ENCODE results near the gene ALDH1B1.

The ALDH1B1 gene

DNA sequence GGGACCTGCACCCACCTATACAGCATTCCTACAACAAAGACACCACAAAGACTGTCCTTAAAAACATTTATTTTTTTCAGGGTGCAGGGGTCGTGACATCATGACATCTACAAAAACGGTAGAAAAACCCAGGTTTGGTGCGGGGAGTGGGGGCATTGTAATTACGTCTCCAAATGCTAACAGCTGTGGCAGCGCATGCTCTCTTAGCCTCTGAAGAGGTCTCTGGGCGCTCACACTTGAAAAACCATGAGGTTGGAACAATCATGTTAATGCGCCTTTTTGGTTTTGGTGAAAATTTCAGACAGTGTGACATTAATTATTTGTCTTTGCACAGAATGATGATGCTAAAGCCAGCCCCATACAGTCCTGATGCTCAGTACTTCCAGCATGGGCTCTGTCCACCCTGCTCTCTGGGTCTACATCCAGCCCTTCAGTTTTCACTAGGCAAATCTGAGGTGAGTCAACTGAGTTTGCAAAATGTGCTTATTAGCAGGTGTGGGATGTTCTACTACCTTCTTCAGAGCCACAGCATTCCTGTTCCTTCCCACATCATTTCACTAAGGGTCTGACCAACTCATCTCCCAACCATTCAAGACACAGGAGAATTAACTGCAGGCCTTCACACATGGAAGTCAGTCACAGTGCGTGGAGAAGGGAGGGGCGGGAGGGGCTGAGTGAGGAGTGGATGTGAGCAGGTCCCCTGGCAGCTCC lies 14.1 kb downstream of the ALDH1B1 start:
- TF ChIP-seq FOXK2 (IDR thresholded peaks at IDR 0.05) (no peak), ELF4 (IDR thresholded peaks at IDR 0.05) (no peak), NFRKB (IDR thresholded peaks at IDR 0.05) (no peak)
- POLR2A ChIA-PET, result no interaction called here
- no peak for DNase-seq (ENCODE audit: extremely low spot score)
- CTCF ChIA-PET, result interaction anchor here (0.7 kb wide), 1 partner anchor 36 kb away, joined by 3 read pairs; no protein-coding TSS in a partner anchor

DNA sequence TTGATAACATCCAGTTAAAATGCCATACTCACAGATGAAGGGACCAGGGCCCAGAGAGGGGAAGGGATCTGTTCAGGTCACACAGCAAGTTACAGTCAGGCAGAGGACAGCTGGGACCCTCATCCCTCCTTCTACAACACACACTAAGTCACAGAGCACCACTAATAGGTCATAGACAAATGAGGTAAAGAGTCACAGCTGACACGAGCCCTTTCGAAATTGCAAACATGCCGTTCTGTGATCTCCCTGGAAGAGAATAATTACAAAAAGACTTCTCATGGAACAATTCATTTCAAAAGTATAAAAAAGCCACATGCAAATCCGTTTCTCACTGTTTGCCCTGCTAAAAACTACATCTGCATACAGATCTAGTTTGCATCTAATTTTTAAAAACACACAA lies 16.2 kb downstream of the ALDH1B1 start:
- TF ChIP-seq SP1 (IDR thresholded peaks at IDR 0.05) (no peak), FOXM1 (IDR thresholded peaks at IDR 0.05; ENCODE audit: borderline replicate concordance) (no peak), CTBP1 (IDR thresholded peaks at IDR 0.05; ENCODE audit: borderline replicate concordance) (no peak), TARDBP (IDR thresholded peaks at IDR 0.05) (no peak), ZNF384 (IDR thresholded peaks at IDR 0.05) (no peak), LEF1 (IDR thresholded peaks at IDR 0.05; ENCODE audit: borderline replicate concordance) (no peak)
- TF ChIP-seq, protein P1, sequence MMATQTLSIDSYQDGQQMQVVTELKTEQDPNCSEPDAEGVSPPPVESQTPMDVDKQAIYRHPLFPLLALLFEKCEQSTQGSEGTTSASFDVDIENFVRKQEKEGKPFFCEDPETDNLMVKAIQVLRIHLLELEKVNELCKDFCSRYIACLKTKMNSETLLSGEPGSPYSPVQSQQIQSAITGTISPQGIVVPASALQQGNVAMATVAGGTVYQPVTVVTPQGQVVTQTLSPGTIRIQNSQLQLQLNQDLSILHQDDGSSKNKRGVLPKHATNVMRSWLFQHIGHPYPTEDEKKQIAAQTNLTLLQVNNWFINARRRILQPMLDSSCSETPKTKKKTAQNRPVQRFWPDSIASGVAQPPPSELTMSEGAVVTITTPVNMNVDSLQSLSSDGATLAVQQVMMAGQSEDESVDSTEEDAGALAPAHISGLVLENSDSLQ (IDR thresholded peaks at IDR 0.05), result no peak
- ChIA-PET POLR2A (no interaction called here), CTCF (no interaction called here)
- no peak for DNase-seq (ENCODE audit: extremely low spot score)

DNA sequence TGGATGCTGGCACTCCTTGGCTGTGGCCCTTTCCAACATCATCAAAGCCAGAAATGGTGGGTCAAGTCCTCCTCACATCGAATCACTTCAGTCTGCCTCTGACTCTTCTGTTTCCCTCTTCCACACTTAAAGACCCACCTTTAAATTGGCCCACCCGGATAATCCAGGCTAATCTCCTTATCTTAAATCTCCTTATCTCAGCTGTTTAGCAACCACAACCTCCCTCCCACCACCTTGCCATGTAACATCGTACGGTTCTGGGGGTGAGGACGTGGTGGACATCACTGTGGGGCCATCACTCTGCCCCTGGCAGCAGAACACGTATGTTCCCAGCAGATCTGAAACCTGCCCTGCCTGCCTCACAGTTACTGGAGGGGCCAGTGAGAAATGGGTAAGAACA lies 20.2 kb downstream of the ALDH1B1 start:
- ChIA-PET POLR2A (no interaction called here), CTCF (no interaction called here)
- no peak for DNase-seq (ENCODE audit: extremely low spot score)
- TF ChIP-seq ARNT (IDR thresholded peaks at IDR 0.05) (no peak), CTBP1 (IDR thresholded peaks at IDR 0.05; ENCODE audit: borderline replicate concordance) (no peak), SUZ12 (IDR thresholded peaks at IDR 0.05) (no peak), TARDBP (IDR thresholded peaks at IDR 0.05) (no peak), FOXA1 (IDR thresholded peaks at IDR 0.05) (no peak), SP1 (IDR thresholded peaks at IDR 0.05) (no peak)

DNA sequence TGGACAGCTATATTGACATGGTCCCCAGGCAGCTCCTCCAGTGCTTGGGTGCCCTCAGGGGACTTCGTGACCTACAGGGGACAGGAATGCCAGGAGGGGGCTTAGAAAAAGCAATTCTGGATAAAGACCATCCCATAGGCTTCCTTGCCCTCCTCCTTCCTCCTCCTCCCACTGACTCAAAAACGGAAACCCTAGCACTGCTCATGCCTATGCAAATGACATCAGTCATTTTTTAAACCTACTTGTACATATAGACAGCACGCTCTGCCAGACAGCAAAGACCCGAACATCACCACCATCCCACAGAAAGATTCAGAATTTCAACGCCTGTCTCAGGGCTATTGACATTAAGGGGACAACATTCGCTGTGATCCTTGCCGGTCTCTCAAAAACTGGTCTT lies 20.8 kb downstream of the ALDH1B1 start:
- no peak for TF ChIP-seq SUZ12 (IDR thresholded peaks at IDR 0.05)
- TF ChIP-seq, protein P1 (IDR thresholded peaks at IDR 0.05), result no peak
- no peak for TF ChIP-seq BHLHE40 (IDR thresholded peaks at IDR 0.05; ENCODE audit: borderline replicate concordance)
- no peak for TF ChIP-seq L3MBTL2 (conservative IDR thresholded peaks at IDR 0.05)
- no peak for TF ChIP-seq SP1 (IDR thresholded peaks at IDR 0.05)
- no peak for TF ChIP-seq FOXM1 (IDR thresholded peaks at IDR 0.05; ENCODE audit: borderline replicate concordance)
- no peak for TF ChIP-seq TARDBP (IDR thresholded peaks at IDR 0.05)
- no peak for TF ChIP-seq ELF4 (IDR thresholded peaks at IDR 0.05)
- TF ChIP-seq NFRKB (IDR thresholded peaks at IDR 0.05), result no peak
- no peak for TF ChIP-seq FOXA1 (IDR thresholded peaks at IDR 0.05)
- no peak for TF ChIP-seq HDGF (IDR thresholded peaks at IDR 0.05; ENCODE audit: borderline replicate concordance)
- no peak for TF ChIP-seq FOXK2 (IDR thresholded peaks at IDR 0.05)
- TF ChIP-seq CTBP1 (IDR thresholded peaks at IDR 0.05; ENCODE audit: borderline replicate concordance), result no peak
- no peak for TF ChIP-seq LEF1 (IDR thresholded peaks at IDR 0.05; ENCODE audit: borderline replicate concordance)
- no peak for TF ChIP-seq ARNT (IDR thresholded peaks at IDR 0.05)
- no peak for TF ChIP-seq ZNF384 (IDR thresholded peaks at IDR 0.05)
- CTCF ChIA-PET, result no interaction called here
- no peak for DNase-seq (ENCODE audit: extremely low spot score)
- POLR2A ChIA-PET, result no interaction called here

DNA sequence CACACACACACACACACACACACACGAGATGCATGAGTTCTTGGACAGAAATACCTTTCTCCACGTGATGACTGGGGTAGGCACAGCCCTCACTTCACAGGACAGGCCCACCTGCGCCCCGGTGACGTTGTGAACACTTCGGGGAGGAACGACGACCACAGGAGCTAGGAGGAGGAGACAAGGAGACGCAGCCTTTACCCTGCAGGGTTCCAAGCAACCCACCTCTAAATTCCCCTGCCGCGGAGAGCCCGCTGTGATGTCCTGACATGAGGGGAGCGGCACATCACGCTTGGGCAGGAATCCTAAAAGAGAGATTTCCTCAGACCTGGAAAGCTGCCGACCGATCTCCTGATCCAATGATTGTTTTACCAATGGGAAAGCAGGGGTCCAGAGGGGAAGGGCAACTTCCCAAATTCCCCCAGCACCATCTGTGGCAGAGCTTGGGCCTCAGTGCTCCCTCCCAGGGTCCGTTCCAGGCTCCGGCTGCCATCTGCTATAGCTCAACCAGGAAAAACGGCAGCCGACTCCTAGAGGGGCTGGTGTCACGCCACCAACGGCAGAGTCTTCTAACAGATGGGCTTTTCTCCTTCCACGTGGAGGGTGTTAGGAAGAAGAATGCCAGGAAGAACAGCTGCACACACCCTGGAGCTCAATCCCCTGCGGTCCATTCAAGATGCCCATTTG lies 21.7 kb downstream of the ALDH1B1 start:
- POLR2A ChIA-PET, result no interaction called here
- no peak for TF ChIP-seq FOXA1 (IDR thresholded peaks at IDR 0.05)
- CTCF ChIA-PET, result interaction anchor here (0.6 kb wide), 1 partner anchor 33 kb away, joined by 3 read pairs; no protein-coding TSS in a partner anchor
- DNase-seq (ENCODE audit: extremely low spot score), result no peak

DNA sequence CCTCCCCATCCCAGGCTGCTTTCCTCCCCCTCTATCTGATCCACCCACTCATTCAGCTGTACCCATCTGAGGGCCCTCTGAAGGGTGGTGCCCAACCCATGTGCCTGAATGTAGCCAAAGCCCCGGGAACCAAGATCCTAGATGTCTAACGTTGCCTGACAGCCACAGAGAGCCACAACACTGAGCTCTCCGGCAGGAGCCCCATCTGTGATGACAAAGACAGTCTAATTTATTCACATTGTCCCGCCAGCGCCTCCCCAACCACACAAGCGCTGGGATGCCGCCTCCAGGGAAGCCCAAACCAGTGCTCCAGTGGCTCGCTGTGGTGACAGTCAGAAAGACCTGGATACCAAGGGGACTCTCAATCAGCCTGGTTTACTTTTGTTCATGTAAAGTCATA lies 23.4 kb downstream of the ALDH1B1 start:
- POLR2A ChIA-PET, result no interaction called here
- CTCF ChIA-PET, result no interaction called here
- TF ChIP-seq FOXM1 (IDR thresholded peaks at IDR 0.05; ENCODE audit: borderline replicate concordance), result no peak
- no peak for TF ChIP-seq FOXK2 (IDR thresholded peaks at IDR 0.05)
- TF ChIP-seq ZNF384 (IDR thresholded peaks at IDR 0.05), result no peak
- no peak for TF ChIP-seq HDGF (IDR thresholded peaks at IDR 0.05; ENCODE audit: borderline replicate concordance)
- no peak for TF ChIP-seq FOXA1 (IDR thresholded peaks at IDR 0.05)
- TF ChIP-seq ELF4 (IDR thresholded peaks at IDR 0.05), result no peak
- TF ChIP-seq CTBP1 (IDR thresholded peaks at IDR 0.05; ENCODE audit: borderline replicate concordance), result no peak
- no peak for TF ChIP-seq TARDBP (IDR thresholded peaks at IDR 0.05)
- no peak for TF ChIP-seq LEF1 (IDR thresholded peaks at IDR 0.05; ENCODE audit: borderline replicate concordance)
- DNase-seq (ENCODE audit: extremely low spot score), result no peak

DNA sequence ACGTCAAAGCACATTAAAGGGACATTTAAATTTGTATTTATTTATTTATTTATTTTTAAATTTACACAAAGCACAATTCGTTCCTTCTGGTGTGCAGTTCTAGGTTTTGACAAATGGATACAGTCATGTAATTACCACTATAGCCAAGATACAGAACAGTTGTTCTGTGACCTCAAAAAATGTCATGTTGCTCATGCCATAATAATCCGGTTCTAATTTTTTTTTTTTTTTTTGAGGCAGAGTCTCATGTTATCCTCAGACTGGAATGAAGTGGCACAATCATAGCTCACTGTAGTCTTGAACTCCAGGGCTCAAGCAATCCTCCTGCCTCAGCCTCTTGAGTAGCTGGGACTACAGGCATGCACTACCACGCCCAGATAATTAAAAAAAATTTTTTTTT lies 24.0 kb downstream of the ALDH1B1 start:
- TF ChIP-seq LEF1 (IDR thresholded peaks at IDR 0.05; ENCODE audit: borderline replicate concordance) (no peak), BHLHE40 (IDR thresholded peaks at IDR 0.05; ENCODE audit: borderline replicate concordance) (no peak), SP1 (IDR thresholded peaks at IDR 0.05) (no peak)
- no peak for DNase-seq (ENCODE audit: extremely low spot score)
- ChIA-PET CTCF (interaction anchor here (1.1 to 1.7 kb wide), 3 partner anchors 19 to 27 kb away, joined by 3 to 8 read pairs (median 7); no protein-coding TSS in a partner anchor), POLR2A (no interaction called here)
